ENCODE measurements around the gene RGS1.

DNA sequence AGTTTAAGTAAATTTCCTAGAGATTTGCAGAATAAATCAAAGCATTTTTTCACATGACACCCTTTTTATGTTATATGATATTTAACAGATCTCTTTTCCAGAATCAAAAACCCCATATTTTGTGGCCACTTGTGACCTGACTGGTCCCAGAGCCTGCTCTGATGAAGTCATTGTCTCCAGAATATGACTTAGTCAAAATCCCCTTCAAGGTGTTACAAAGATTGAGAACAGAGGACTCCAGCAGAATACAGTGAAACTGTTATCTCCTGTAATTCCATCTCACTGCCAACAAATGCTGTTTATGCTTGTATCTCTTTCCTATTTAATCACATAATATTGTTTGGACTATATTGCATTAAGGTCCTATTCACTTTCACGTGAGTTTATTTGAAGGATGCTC lies 25.6 kb downstream of the RGS1 start:
- TF ChIP-seq POLR2A (IDR thresholded peaks at IDR 0.05), result no peak
- TF ChIP-seq, protein P1, sequence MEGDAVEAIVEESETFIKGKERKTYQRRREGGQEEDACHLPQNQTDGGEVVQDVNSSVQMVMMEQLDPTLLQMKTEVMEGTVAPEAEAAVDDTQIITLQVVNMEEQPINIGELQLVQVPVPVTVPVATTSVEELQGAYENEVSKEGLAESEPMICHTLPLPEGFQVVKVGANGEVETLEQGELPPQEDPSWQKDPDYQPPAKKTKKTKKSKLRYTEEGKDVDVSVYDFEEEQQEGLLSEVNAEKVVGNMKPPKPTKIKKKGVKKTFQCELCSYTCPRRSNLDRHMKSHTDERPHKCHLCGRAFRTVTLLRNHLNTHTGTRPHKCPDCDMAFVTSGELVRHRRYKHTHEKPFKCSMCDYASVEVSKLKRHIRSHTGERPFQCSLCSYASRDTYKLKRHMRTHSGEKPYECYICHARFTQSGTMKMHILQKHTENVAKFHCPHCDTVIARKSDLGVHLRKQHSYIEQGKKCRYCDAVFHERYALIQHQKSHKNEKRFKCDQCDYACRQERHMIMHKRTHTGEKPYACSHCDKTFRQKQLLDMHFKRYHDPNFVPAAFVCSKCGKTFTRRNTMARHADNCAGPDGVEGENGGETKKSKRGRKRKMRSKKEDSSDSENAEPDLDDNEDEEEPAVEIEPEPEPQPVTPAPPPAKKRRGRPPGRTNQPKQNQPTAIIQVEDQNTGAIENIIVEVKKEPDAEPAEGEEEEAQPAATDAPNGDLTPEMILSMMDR (IDR thresholded peaks at IDR 0.05), result no peak
